NB4 (cell line): ENCODE measurements around the gene ARL4D.

Experiments
- CTCF ChIP-seq: IDR thresholded peaks from one replicate; pipeline ENCODE4 v1.5.1; 2012; ENCODE audit warnings: low read depth, low read length
- MAX ChIP-seq: IDR thresholded peaks from 2 replicates; pipeline ENCODE4 v1.6.1; 2011; ENCODE audit warnings: low read depth, low read length
- MYC ChIP-seq: IDR thresholded peaks from 2 replicates; pipeline ENCODE4 v1.6.1; 2011; ENCODE audit warnings: low read depth, low read length
- POLR2A ChIP-seq: IDR thresholded peaks from 2 replicates; pipeline ENCODE4 v1.6.1; 2011; ENCODE audit warnings: mild to moderate bottlenecking; ENCODE audit not compliant: insufficient read length; ENCODE audit errors: extremely low read depth

GRCh38 chr17:43416998-43417890 is 18.5 kb downstream of the ARL4D start:
- TF ChIP-seq CTCF (no peak), POLR2A (no peak), MAX (no peak), MYC (no peak)
